HEK293 (cell line): ENCODE measurements around the gene TBL1X.

Experiments
- CTCF ChIA-PET: fragments of 350-600 bp; formaldehyde crosslinking; extraction: SDS; loops from one replicate; lab custom pipeline; 2021; ENCODE audit warnings: antibody characterized with exemption; lab: Yijun Ruan, JAX
- POLR2A ChIA-PET: fragments of 300-600 bp; formaldehyde crosslinking; extraction: SDS; loops from one replicate; lab custom pipeline; 2020; ENCODE audit warnings: antibody characterized with exemption, inconsistent platforms; lab: Yijun Ruan, JAX
- H3K27ac ChIP-seq: fragments of 200-500 bp; sonication (Bioruptor generic); 2 replicates; pipeline ENCODE4 v1.5.1; 2014; ENCODE audit warnings: low read depth, low read length, control low read depth, inconsistent platforms; ENCODE audit errors: extremely low read depth
- H3K36me3 ChIP-seq, 2 experiments: fragments of 200-500 bp in 1 of 2; sonication (Bioruptor generic) in 1 of 2; 1 replicate in 1 of 2; 2 replicates in 1 of 2; pipeline ENCODE4 v1.5.1; 2014 to 2017; ENCODE audit warnings: inconsistent platforms in 2 of 2, low read length in 2 of 2; ENCODE audit not compliant: control insufficient read depth in 2 of 2, insufficient read depth in 1 of 2
- H3K4me1 ChIP-seq: fragments of 200-500 bp; sonication (Bioruptor generic); 2 replicates; pipeline ENCODE4 v1.5.1; 2014; ENCODE audit warnings: mild to moderate bottlenecking, low read length, inconsistent platforms; ENCODE audit not compliant: control insufficient read depth, insufficient read depth
- H3K4me3 ChIP-seq: 2 replicates; pipeline ENCODE4 v1.5.1; 2011; ENCODE audit warnings: low read depth, mild to moderate bottlenecking, control low read depth, low read length, moderate library complexity
- H3K9me3 ChIP-seq: fragments of 200-500 bp; sonication (Bioruptor generic); 2 replicates; pipeline ENCODE4 v1.5.1; 2014; ENCODE audit warnings: low read depth, low read length, inconsistent platforms; ENCODE audit not compliant: control insufficient read depth, insufficient read depth
- BCL6B ChIP-seq: fragments of 450-650 bp; formaldehyde crosslinking; IDR thresholded peaks from 2 replicates; pipeline ENCODE4 v1.5.1; 2017; ENCODE audit warnings: missing biosample characterization, missing genetic modification characterization
- GLI4 ChIP-seq: fragments of 450-650 bp; formaldehyde crosslinking; IDR thresholded peaks from 2 replicates; pipeline ENCODE4 v1.5.1; 2016; ENCODE audit warnings: missing biosample characterization, missing genetic modification characterization
- MYNN ChIP-seq: fragments of 450-650 bp; formaldehyde crosslinking; IDR thresholded peaks from 2 replicates; pipeline ENCODE4 v1.5.1; 2016; ENCODE audit warnings: missing biosample characterization, missing genetic modification characterization, borderline replicate concordance
- OSR2 ChIP-seq: fragments of 450-650 bp; formaldehyde crosslinking; IDR thresholded peaks from 2 replicates; pipeline ENCODE4 v1.5.1; 2016; ENCODE audit warnings: missing biosample characterization, missing genetic modification characterization
- SP3 ChIP-seq: fragments of 450-650 bp; formaldehyde crosslinking; IDR thresholded peaks from 2 replicates; pipeline ENCODE4 v1.5.1; 2016; ENCODE audit warnings: missing biosample characterization, missing genetic modification characterization
- TCF7L2 ChIP-seq: IDR thresholded peaks from 2 replicates; pipeline ENCODE4 v1.6.1; 2011; ENCODE audit warnings: low read depth, mild to moderate bottlenecking, inconsistent platforms, low read length, moderate library complexity, borderline replicate concordance
- ZBTB21 ChIP-seq: fragments of 450-650 bp; formaldehyde crosslinking; IDR thresholded peaks from 2 replicates; pipeline ENCODE4 v1.5.1; 2017; ENCODE audit warnings: missing biosample characterization, missing genetic modification characterization
- ZBTB8A ChIP-seq: fragments of 450-650 bp; formaldehyde crosslinking; IDR thresholded peaks from 2 replicates; pipeline ENCODE4 v1.5.1; 2016; ENCODE audit warnings: missing biosample characterization, missing genetic modification characterization
- ZNF140 ChIP-seq: fragments of 450-650 bp; formaldehyde crosslinking; IDR thresholded peaks from 2 replicates; pipeline ENCODE4 v1.5.1; 2016; ENCODE audit warnings: missing biosample characterization, missing genetic modification characterization
- ZNF19 ChIP-seq: fragments of 450-650 bp; formaldehyde crosslinking; IDR thresholded peaks from 2 replicates; pipeline ENCODE4; 2016; ENCODE audit warnings: missing biosample characterization, missing genetic modification characterization, low read depth
- ZNF2 ChIP-seq: fragments of 450-650 bp; formaldehyde crosslinking; IDR thresholded peaks from 2 replicates; pipeline ENCODE4 v1.5.1; 2016; ENCODE audit warnings: missing biosample characterization, missing genetic modification characterization
- ZNF202 ChIP-seq: fragments of 450-650 bp; formaldehyde crosslinking; IDR thresholded peaks from 2 replicates; pipeline ENCODE4 v1.5.1; 2016; ENCODE audit warnings: missing biosample characterization, missing genetic modification characterization, borderline replicate concordance
- ZNF24 ChIP-seq: fragments of 450-650 bp; formaldehyde crosslinking; IDR thresholded peaks from 2 replicates; pipeline ENCODE4 v1.5.1; 2016; ENCODE audit warnings: missing biosample characterization, missing genetic modification characterization
- ZNF280D ChIP-seq: fragments of 450-650 bp; formaldehyde crosslinking; IDR thresholded peaks from 2 replicates; pipeline ENCODE4 v1.5.1; 2016; ENCODE audit warnings: missing biosample characterization, missing genetic modification characterization
- ZNF292 ChIP-seq: fragments of 450-650 bp; formaldehyde crosslinking; IDR thresholded peaks from 2 replicates; pipeline ENCODE4 v1.5.1; 2016; ENCODE audit warnings: low read depth, missing biosample characterization, missing genetic modification characterization, borderline replicate concordance
- ZNF391 ChIP-seq: fragments of 450-650 bp; formaldehyde crosslinking; IDR thresholded peaks from 2 replicates; pipeline ENCODE4 v1.5.1; 2016; ENCODE audit warnings: low read depth, missing biosample characterization, missing genetic modification characterization, borderline replicate concordance
- ZNF423 ChIP-seq: fragments of 450-650 bp; formaldehyde crosslinking; IDR thresholded peaks from 2 replicates; pipeline ENCODE4 v1.5.1; 2016; ENCODE audit warnings: missing biosample characterization, missing genetic modification characterization
- ZNF548 ChIP-seq: fragments of 450-650 bp; formaldehyde crosslinking; IDR thresholded peaks from 2 replicates; pipeline ENCODE4 v1.5.1; 2016; ENCODE audit warnings: missing biosample characterization, missing genetic modification characterization
- ZNF549 ChIP-seq: fragments of 450-650 bp; IDR thresholded peaks from 2 replicates; pipeline ENCODE4 v1.5.1; 2018; ENCODE audit warnings: missing biosample characterization, missing genetic modification characterization, mild to moderate bottlenecking, inconsistent platforms, moderate library complexity
- ZNF555 ChIP-seq: fragments of 450-650 bp; formaldehyde crosslinking; conservative IDR thresholded peaks from 2 replicates; pipeline ENCODE4 v1.5.1; 2017; ENCODE audit warnings: missing biosample characterization, mild to moderate bottlenecking, missing genetic modification characterization, inconsistent platforms
- ZNF571 ChIP-seq: fragments of 450-650 bp; formaldehyde crosslinking; IDR thresholded peaks from 2 replicates; pipeline ENCODE4 v1.5.0; 2017; ENCODE audit warnings: missing biosample characterization, missing genetic modification characterization
- ZNF580 ChIP-seq: fragments of 450-650 bp; formaldehyde crosslinking; IDR thresholded peaks from 2 replicates; pipeline ENCODE4 v1.5.1; 2016; ENCODE audit warnings: missing biosample characterization, missing genetic modification characterization
- ZNF660 ChIP-seq: fragments of 450-650 bp; IDR thresholded peaks from 2 replicates; pipeline ENCODE4 v1.5.1; 2018; ENCODE audit warnings: missing biosample characterization, mild to moderate bottlenecking, missing genetic modification characterization
- TF ChIP-seq, protein P1 (sequence below): fragments of 450-650 bp; formaldehyde crosslinking; IDR thresholded peaks from 2 replicates; pipeline ENCODE4 v1.5.1; 2016; ENCODE audit warnings: missing biosample characterization, missing genetic modification characterization
- TF ChIP-seq, protein P2 (sequence below): fragments of 450-650 bp; formaldehyde crosslinking; optimal IDR thresholded peaks from 2 replicates; pipeline ENCODE3; 2016; ENCODE audit warnings: missing biosample characterization, mild to moderate bottlenecking, missing genetic modification characterization

Gene TBL1X

GRCh38 chrX:9765072-9765736, 300.3 kb downstream of the TBL1X start:
- POLR2A ChIA-PET: no interaction called here

DNA sequence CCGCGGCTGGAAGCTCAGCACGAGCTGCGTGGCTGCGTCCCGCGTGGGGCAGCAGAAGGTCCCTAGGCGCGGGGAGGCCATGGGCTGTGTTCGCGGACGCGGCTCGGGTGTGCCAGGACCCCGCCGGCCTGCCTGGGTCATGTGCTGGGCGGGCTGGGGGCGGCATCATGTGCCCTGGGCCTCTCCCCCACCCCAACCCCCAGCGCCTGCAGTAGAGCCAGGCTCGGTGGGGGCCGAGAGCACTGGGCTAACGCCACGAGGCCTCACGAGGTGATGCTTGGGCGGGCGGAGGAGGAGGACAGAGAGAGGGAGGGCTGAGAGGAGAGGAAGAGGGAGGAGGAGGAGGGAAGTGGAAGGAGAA, 300.9 kb downstream of the TBL1X start, which contains the start of gene GPR143:
Gene GPR143, minus strand, starts transcription at position 111 of the 361 bp plus-strand sequence. Its CDS starts 30 bp downstream, at position 81.
- Histone ChIP-seq H3K4me3 (no peak within 1 kb of the TSS), H3K9me3 (no peaks in the 10 kb centered on the region), H3K27ac (no peak within 1 kb of the TSS), H3K4me1 (no peaks in the 10 kb centered on the region), H3K36me3 (no peaks in the 10 kb centered on the region)
- POLR2A ChIA-PET: no interaction called here
- no peak for TF ChIP-seq ZNF549 (tag by site-specific recombination)
- TF ChIP-seq ZNF140 (tag by site-specific recombination): no peak
- TF ChIP-seq, protein P1, sequence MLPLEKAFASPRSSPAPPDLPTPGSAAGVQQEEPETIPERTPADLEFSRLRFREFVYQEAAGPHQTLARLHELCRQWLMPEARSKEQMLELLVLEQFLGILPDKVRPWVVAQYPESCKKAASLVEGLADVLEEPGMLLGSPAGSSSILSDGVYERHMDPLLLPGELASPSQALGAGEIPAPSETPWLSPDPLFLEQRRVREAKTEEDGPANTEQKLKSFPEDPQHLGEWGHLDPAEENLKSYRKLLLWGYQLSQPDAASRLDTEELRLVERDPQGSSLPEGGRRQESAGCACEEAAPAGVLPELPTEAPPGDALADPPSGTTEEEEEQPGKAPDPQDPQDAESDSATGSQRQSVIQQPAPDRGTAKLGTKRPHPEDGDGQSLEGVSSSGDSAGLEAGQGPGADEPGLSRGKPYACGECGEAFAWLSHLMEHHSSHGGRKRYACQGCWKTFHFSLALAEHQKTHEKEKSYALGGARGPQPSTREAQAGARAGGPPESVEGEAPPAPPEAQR (tag by site-specific recombination): no peak
- TF ChIP-seq SP3 (tag by site-specific recombination): no peak
- TF ChIP-seq ZNF555 (tag by site-specific recombination): no peak
- no peak for TF ChIP-seq ZNF423 (tag by site-specific recombination)
- TF ChIP-seq, all 188 proteins: peak for 0
- CTCF ChIA-PET: no interaction called here

More at GRCh38 chrX:9765072-9765736, 300.3 kb downstream of the TBL1X start:
- no peak overlapping the region for H3K4me3 ChIP-seq
- CTCF ChIA-PET: no interaction called here
- no peaks in the 10 kb centered on the region for H3K4me1 ChIP-seq
- no peak overlapping the region for H3K27ac ChIP-seq
- TF ChIP-seq ZNF24 (tag by site-specific recombination) (no peak), ZNF660 (tag by site-specific recombination) (no peak), ZNF19 (tag by site-specific recombination) (no peak), OSR2 (tag by site-specific recombination) (no peak), ZNF202 (tag by site-specific recombination) (no peak), ZNF2 (no peak), ZBTB8A (tag by site-specific recombination) (no peak), GLI4 (tag by site-specific recombination) (no peak), ZNF391 (tag by site-specific recombination) (no peak), ZNF571 (tag by site-specific recombination) (no peak), ZNF548 (tag by site-specific recombination) (no peak), ZNF280D (tag by site-specific recombination) (no peak)
- no peaks in the 10 kb centered on the region for H3K9me3 ChIP-seq
- H3K36me3 ChIP-seq: no peaks in the 10 kb centered on the region

DNA sequence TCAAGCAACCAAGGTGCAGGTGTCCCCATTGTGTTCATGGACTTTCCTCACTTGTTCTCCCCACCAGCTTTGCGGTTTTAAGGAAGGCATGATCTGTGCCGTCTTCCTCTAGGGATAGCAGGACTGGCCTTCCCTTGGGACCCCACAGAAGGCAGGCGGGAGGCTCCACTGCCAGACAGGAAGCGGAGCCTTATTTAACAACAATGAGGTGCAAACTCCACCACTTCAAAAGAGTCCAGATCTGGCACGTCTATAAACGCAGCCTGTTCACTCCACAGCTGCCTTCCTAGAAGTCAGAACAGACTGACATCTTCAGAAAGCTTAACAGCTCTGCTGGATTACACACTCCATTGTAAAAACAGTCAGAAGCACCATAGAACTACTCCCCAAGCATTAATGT, 302.5 kb downstream of the TBL1X start:
- Histone ChIP-seq H3K36me3 (no peaks in the 10 kb centered on the region), H3K4me1 (no peaks in the 10 kb centered on the region), H3K4me3 (no peak overlapping the region), H3K27ac (no peak overlapping the region), H3K9me3 (no peaks in the 10 kb centered on the region)
- CTCF ChIA-PET: interaction anchor here (0.6 kb wide), 1 partner anchor 42 kb away, joined by 3 read pairs; no protein-coding TSS in a partner anchor
- POLR2A ChIA-PET: no interaction called here
- TF ChIP-seq TCF7L2: no peak
- no peak for TF ChIP-seq BCL6B
- no peak for TF ChIP-seq ZNF24 (tag by site-specific recombination)
- no peak for TF ChIP-seq ZNF580 (tag by site-specific recombination)
- TF ChIP-seq MYNN (tag by site-specific recombination): no peak
- no peak for TF ChIP-seq ZNF292 (tag by site-specific recombination)
- TF ChIP-seq, protein P2, sequence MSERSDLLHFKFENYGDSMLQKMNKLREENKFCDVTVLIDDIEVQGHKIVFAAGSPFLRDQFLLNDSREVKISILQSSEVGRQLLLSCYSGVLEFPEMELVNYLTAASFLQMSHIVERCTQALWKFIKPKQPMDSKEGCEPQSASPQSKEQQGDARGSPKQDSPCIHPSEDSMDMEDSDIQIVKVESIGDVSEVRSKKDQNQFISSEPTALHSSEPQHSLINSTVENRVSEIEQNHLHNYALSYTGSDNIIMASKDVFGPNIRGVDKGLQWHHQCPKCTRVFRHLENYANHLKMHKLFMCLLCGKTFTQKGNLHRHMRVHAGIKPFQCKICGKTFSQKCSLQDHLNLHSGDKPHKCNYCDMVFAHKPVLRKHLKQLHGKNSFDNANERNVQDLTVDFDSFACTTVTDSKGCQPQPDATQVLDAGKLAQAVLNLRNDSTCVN: no peak
- TF ChIP-seq ZBTB21 (tag by site-specific recombination): no peak
